ENCODE measurements around the gene ALDH4A1.

DNA sequence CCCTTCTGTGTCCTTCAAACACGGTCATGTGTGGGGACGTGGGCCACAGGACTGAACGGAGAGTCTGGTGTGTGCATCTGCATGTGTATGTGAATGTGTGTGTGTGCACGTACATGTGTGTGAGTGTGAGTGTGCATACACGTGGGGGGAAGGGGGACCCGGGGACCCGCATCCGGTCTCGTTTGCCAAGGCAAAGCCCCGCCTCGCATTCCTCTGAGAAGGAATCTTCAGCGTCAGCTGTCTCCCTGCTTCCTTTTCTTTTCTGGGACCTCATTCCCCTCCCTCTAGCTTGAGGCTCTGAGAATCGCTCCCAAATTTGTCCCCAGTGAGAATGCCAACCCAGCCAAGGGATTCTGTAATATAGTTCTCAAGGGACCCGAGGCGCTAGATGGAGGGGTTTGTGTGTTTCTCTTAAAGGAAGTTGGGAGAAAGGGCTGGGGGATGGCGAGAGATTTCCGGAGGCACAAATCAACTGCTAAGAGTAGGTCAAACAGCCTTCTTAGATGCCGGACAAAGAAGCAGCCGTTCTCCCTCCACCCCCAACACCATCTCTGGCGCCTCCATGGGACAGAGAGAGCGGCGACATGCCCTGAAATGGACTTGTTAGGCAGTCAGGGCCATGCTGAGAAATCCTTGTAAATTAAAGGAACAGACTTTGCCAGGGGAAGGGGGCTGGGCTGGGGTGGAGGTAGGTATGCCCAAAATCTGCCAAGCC, 47.5 kb upstream of the ALDH4A1 start:
- TF ChIP-seq, protein P1, sequence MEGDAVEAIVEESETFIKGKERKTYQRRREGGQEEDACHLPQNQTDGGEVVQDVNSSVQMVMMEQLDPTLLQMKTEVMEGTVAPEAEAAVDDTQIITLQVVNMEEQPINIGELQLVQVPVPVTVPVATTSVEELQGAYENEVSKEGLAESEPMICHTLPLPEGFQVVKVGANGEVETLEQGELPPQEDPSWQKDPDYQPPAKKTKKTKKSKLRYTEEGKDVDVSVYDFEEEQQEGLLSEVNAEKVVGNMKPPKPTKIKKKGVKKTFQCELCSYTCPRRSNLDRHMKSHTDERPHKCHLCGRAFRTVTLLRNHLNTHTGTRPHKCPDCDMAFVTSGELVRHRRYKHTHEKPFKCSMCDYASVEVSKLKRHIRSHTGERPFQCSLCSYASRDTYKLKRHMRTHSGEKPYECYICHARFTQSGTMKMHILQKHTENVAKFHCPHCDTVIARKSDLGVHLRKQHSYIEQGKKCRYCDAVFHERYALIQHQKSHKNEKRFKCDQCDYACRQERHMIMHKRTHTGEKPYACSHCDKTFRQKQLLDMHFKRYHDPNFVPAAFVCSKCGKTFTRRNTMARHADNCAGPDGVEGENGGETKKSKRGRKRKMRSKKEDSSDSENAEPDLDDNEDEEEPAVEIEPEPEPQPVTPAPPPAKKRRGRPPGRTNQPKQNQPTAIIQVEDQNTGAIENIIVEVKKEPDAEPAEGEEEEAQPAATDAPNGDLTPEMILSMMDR (IDR thresholded peaks at IDR 0.05; ENCODE audit: insufficient read depth, low read depth, low read length): no peak
- TF ChIP-seq EZH2 (IDR thresholded peaks at IDR 0.05; ENCODE audit: insufficient read depth, low read length): no peak

Measured in astrocyte (in vitro differentiated cells and primary cell).